GOT3 (cell line): ENCODE results near the gene EXTL1.

Experiments used
- DNase-seq: peaks from one replicate; lab custom pipeline; 2025; ENCODE audit warnings: mixed read lengths; lab: John Stamatoyannopoulos, UW

Gene EXTL1

DNA sequence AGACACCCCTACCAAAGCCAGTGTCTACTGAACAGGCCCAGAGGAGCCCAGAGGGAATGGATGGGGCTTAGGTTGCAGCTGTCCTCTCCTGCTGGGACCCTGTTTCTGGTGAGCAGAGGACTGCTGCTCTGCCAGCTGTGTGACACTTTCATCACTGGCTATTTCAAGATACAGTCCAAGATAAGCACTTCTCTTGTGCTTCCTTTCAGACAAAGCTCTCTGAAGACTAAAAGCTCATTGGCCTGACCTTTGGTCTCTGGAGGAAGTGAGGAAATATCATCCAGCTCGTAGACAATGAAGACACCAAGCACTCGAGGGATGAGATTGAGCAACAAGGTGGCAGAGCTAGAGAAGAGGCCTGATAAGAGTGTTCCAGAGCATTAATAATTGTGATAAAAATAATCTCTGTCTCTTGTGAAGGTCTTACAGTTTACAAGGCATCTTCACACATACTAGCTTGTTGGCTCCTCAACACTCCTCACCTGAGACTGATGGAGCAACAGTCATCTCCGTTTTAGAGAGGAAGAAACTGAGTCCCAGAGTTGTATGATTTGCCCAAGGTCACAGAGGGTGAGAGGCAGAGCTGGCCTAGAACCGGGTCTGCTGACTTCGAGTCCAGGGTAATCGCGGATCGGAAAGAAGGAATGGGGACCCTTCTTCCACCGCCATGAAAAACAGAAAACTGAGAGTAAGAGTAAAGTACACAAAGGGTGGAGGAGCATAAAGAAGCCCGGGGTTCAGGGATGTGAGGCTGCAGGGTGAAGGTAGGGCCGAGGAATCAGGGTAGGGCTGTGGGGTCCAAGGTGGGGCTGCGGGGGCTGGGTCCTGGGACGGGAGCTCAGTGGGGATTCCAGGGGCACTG is 24.4 kb upstream of the EXTL1 start:
- DNase-seq = no peak

DNA sequence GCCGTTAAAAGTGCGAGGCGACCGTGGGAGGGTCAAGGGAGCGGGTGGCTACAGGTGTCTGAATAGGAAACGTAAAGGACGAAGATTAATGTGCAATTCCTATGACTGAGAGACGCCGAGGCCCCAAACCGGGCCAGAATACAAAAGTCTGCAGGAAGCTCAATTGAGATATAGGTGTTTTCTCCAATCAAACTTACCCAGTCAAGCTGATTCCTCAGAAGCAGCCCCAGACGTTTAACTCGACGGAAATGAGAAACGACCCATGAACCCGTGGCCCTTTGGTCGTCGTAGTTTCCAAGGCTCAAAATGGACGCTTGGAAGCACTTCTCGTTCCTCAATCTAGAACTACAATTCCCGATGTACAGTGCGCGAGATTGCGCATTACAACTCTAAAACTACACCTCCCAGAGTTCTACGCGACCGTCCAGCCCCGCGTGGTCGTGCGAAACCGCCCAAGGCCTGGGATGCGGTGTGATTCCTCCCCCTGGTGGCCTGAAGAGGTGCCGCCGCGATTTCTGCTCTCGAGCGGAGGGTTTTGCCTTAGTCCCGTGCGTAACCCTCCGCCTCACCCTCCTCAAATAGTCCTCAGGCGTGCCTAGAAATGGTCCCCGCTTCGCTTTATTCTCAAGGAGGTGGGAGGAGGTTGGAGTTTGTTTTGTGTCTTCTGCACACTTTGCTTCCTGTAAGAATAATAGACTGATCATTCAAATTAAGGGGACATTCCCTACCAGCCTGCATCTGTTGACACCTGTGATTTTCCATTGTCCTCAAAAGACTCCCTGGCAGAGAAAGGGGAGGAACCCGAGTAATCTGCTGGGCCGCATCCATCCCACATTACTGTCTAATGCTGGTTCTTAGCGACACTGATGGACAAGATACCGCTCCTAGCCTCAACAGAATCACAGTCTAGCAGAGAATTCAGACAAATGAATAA is 23.5 kb upstream of the EXTL1 start, which contains the start of gene PAFAH2:
Gene PAFAH2 (minus strand): TSS at position 236 of the 934 bp plus-strand sequence. CDS start 7,247 bp downstream, outside the sequence.
- DNase-seq = peak; percentile 91

DNA sequence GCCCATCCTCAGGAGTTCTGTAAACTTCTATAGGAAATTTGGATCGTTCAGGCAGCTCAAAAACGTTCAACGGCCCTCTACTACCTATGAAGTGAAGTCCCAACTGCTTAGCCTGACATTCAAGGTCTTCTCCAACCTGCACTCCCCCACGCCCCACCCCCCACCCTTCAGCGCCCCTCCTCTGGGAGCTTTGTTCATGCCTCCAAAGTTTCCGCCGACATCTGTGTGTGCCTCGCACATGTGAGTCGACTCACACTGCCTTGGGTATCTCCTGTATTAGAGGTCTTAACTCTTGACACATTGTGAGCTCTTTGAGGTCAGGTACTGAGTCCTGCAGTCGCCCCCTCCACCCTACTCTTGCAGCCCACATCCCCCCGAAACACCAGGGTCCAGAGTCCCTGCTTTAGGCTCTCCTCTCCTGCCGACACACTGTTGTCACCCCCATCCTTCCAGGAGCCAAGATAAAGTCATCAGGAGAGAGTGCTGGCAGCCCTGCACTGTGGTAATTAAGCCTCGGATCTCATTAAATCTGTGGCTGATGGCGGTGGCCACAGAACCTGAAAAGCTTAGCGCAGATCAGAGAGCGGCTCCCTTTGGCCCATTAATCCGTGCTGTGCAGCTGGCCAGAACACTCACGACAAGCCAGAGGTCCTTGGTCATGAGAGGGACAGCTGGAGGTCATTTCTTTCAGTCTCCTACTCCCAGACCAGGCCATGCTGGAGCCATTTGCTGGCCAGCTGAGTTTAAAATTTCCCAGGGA is 22.4 kb upstream of the EXTL1 start:
- DNase-seq = no peak

DNA sequence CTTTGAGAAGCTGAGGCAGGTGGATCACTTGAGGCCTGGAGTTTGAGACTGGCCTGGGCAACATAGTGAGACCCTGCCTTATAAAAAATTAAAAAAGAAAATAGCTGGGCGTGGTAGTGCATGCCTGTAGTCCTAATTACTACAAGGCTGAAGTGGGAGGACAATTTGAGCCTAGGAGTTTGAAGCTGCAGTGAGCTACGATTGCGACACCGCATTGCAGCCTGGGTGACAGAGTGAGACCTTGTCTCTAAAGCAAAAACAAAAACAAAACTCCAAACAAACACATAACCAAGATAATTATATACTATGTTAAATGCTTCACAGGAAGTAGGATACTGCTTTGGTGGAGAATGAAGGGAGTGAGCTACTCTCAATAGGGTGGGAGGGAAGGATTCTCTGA is 18.3 kb upstream of the EXTL1 start:
- DNase-seq = no peak

GRCh38 chr1:26003756-26004155 is 17.8 kb upstream of the EXTL1 start:
- no peak for DNase-seq

DNA sequence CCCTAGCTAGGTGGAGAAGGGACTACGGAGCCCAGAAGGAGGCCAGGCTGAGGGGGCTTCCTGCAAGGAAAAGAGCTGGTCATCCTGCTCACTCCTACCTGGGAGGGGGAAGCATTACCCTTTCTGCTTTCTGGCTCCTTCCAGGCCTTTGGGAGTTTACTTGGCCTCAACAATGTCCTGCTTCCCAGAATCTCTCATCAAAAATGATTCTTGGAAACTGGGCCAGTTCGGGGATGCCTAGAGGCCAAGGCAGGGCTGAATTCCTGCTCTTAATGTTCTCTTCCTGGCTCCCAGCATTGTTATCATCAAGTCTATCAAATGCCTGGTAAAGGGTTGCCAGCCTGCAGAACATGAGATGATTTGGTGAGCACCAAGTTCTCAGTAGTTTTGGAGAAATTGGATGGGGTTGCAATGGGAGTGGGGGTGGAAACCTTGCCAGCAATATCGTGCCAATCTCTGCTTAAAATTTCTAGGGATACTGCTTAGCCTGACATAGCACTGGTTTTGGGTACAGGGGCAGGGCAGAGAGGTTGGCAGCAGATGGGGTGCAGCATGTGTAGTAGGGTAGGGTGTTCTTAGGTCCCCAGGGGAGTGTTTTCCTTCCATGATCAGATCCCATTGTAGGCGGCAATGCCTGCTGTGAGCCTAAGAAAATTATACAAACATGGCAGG is 16.0 kb upstream of the EXTL1 start:
- DNase-seq = no peak

DNA sequence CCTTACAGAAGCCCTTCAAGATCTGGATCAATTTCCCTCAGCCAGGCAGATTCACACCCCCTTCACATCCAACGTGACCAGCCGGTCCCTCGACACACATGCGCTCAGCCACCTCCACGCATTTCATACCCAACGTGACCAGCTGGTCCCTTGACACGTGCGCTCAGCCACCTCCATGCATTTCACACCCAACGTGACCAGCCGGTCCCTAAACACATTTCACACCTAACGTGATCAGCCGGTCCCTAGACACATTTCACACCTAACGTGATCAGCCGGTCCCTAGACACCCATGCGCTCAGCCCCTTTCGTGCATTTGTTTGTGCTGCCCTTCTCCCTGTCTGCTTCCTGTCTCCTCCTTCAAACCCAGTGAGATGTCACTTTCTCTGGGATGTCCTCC is 14.9 kb upstream of the EXTL1 start:
- no peak for DNase-seq

- DNase-seq = no peak
These were observed 11.7 kb upstream of the EXTL1 start for GRCh38 chr1:26009796-26010447.

- no peak for DNase-seq
These were observed 10.8 kb upstream of the EXTL1 start for GRCh38 chr1:26010825-26011224.

DNA sequence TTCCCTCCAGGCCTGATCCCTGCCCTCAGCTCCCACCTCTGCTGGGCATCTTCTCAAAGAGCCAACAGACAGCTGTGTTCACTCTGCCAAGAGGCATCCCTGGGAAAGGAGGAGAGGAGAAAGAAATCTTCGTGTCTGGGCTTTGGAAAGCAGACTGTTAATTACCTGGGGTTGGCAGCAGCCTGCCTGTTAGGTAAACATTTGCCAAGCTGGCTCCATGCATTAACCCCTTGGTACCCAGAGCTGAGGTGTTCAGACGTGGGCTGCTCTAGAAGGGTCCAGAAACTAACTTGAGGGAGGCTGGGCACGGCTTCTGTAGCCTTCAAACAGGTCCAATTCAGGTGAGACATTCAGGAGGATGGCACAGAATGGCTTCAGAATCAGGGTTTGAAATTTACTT is 8.7 kb upstream of the EXTL1 start:
- DNase-seq = no peak

GRCh38 chr1:26014179-26014578 is 7.4 kb upstream of the EXTL1 start:
- DNase-seq = no peak

- DNase-seq = no peak
These were observed 6.2 kb upstream of the EXTL1 start for GRCh38 chr1:26015358-26015757.

DNA sequence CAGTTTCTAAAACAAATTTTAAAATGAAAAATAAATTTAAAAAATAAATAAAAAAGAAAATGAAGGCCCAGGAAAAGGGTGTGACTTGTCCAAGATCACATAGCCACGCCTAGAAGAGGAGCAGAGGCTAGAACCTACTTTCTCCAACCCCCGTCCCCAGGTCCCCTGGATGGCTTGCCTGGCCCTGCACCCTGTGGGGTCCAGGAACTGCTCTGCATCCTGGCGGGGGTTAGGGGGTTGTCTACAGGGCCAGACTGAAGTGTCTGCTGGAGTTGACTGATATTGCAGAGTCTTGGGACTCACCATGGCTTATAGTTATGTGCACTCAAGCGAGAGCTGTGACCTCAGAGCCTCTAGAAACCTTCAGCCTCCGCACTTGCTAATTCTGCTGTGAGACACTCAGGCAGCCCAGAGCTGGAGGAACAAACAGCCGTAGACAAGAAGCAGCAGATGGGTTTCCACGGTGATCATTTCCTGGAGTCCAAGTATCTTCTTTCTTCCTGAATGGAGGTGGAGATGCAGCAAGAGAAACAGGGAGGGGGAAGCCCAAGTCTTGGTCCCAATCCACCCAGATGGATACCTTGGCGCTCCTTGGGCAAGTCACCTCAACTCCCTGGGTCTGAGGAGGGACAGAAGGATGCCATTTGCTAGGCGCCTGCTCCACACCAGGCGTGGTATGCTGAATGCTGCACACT is 5.2 kb upstream of the EXTL1 start:
- DNase-seq = no peak

DNA sequence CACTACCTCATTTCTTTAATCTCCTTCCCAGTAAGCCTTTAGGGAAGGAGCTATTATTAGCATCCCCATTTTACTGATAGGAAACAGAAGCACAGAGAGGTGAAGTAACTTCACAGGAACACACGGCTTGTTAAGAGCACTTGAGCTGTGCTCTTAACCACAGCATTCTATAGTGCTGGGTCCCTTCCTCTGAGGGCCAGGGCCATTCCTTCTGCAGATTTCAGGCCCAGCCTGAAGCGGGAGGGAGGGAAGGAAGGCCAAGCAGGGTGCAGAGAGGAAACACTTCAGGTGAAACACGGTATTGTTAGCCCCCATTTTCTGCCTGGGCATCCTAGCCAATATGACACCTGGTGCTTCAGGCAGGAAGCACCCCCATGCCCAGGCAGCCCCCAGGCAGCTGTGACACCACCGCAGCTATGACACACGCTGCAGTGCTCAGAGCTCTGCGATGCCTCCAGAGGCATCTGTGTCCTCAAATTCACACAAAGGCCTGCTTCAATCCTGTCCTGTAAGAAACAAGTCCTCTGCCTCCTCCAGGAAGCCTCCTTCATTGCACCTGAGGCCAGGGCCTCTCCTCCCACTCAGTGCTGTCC is 4.5 kb upstream of the EXTL1 start:
- no peak for DNase-seq

- DNase-seq = no peak
These were observed 4.0 kb upstream of the EXTL1 start for GRCh38 chr1:26017606-26018005.

DNA sequence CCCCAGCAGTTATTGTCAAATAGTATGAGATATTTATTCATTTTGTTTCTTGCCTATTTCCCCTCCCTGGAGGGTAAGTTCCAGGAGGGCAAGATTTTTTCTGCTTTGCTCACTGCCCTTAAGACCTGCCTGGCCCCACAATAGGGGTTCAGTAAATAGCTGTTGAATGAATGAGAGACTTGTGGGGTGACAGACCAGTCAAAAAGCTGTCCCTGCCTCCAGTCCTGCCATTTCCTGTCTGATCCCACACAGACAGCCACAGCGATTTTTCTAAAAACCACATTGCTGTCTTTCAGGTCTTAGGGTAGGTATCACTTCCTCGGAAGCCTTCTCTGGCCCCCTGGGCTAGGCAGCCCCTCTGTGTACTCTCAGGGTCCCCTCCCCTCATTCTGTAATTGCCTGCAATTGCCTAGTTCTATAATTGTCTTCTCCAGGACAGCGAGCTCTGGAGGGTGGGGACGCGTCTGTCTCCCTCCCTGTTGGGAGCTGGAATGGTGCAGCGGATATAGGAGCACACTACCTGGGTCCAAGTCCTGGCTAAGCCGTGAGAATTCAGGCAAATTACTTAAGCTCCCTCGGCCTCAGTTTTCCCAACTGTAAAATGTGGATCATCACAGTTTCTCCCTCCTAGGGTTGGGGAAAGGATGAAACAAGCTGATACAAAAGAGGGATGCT is 1.8 kb upstream of the EXTL1 start:
- no peak for DNase-seq

- no peak for DNase-seq
These were observed 1.2 kb upstream of the EXTL1 start for GRCh38 chr1:26020330-26020768.

- no peak for DNase-seq
These were observed 481 bp upstream of the EXTL1 start for GRCh38 chr1:26020941-26021646.

DNA sequence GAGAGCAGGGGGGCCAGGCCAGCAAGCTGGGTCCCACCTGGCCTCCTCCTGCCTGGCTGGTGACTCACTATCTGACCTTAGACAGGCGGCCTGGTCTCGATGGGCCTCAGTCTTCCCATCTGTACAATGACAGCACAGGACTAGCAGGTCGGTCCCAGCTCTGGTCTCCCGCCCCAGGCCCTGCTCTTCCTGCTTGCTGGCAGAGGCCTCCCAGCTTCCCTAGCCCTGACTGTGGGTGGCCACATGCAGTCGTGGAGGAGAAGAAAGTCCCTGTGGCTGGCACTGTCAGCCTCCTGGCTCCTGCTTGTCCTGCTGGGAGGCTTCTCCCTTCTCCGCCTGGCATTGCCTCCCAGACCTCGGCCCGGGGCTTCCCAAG is 817 bp downstream of the EXTL1 start:
- DNase-seq = no peak
